Upper lobe of left lung (tissue), 6 donors: ENCODE measurements around the gene GAS2. TPM values are rescaled to one million over a fixed set of nuclear protein-coding genes. Genes with fewer than 3 reads are reported as not detected.

Experiments
- ATAC-seq, 2 donors: fragments of 200-7000 bp; cut with Tn5 transposase; one replicate each; pipeline ENCODE4 v1.9.1; 2022; ENCODE audit warnings: mild to moderate bottlenecking in 2 of 2, moderate library complexity in 2 of 2; ENCODE audit not compliant: low FRiP score in 2 of 2
- DNase-seq, 2 donors: peaks; one replicate each; pipeline ENCODE4 v3.0.0-alpha.2; 2019 to 2020
- H3K27ac ChIP-seq, 4 donors: fragments of 200-600 bp; sonication (generic); one replicate each; pipeline ENCODE4 v1.5.1; 2016 to 2019
- H3K27me3 ChIP-seq, 4 donors: fragments of 200-600 bp; sonication (generic); one replicate each; pipeline ENCODE4 v1.5.1; 2017 to 2019
- H3K36me3 ChIP-seq, 4 donors: fragments of 200-600 bp; sonication (generic); one replicate each; pipeline ENCODE4 v1.5.1; 2016 to 2019
- H3K4me1 ChIP-seq, 4 donors: fragments of 200-600 bp; sonication (generic); one replicate each; pipeline ENCODE4 v1.5.1; 2018 to 2019
- H3K4me3 ChIP-seq, 4 donors: fragments of 200-600 bp; sonication (generic); one replicate each; pipeline ENCODE4 v1.5.1; 2017 to 2019; ENCODE audit warnings: mild to moderate bottlenecking in 2 of 4, moderate library complexity in 1 of 4
- H3K9me3 ChIP-seq, 4 donors: fragments of 200-600 bp; sonication (generic); one replicate each; pipeline ENCODE4 v1.5.1; 2018 to 2019
- CTCF ChIP-seq, 6 experiments: fragments of 450-650 bp in 4 of 6; fragments of 200-600 bp in 2 of 6; sonication (generic) in 2 of 6; IDR thresholded peaks; one replicate each; pipeline ENCODE4 v1.5.1; 2016 to 2019; ENCODE audit warnings: antibody characterized with exemption in 6 of 6
- EP300 ChIP-seq, 4 donors: sonication (generic); formaldehyde crosslinking; IDR thresholded peaks; one replicate each; pipeline ENCODE4 v1.5.1; 2017; ENCODE audit warnings: antibody characterized with exemption in 4 of 4, control low read depth in 2 of 4
- POLR2A ChIP-seq, 4 donors: fragments of 450-650 bp; IDR thresholded peaks; one replicate each; pipeline ENCODE4 v1.5.1; 2016 to 2017; ENCODE audit warnings: antibody characterized with exemption in 4 of 4, mild to moderate bottlenecking in 2 of 4
- POLR2AphosphoS5 ChIP-seq, 2 donors: sonication (generic); formaldehyde crosslinking; IDR thresholded peaks; one replicate each; pipeline ENCODE4 v1.5.1; 2017; ENCODE audit warnings: antibody characterized with exemption in 2 of 2
- WGBS, 2 donors: methylation state at CpG; one replicate each; pipeline ENCODE4 v1.1.5; 2017 to 2018; 5-methylcytosine and 5-hydroxymethylcytosine counted together
- total RNA-seq, 6 donors: library from RNA; depleted of rRNA in 4 of 6; stranded (reverse); fragments of >200 nt in 4 of 6; gene quantifications; one replicate each; pipeline versions ENCODE4 v1.1.0 to v1.2.1, GENCODE V29; 2016 to 2021
- donor health status: DM: no; HTN: no; CAD: no; lungs with moderate emphysema.
- donor health status: DM: no; HTN: yes; CAD: no; lungs with severe emphysema.

Gene GAS2
- total RNA-seq, 6 donors from 2014 or later, result 1.5 to 6.3 (median 2.1) TPM; not detected in 1

- Histone ChIP-seq H3K4me1 (peaks cover 0 to 6% (median 1%) of the 10 kb centered on the region in 4 donors), H3K27ac (no peak overlapping the region), H3K4me3 (no peak overlapping the region), H3K9me3 (no peaks in the 10 kb centered on the region), H3K27me3 (no peaks in the 10 kb centered on the region), H3K36me3 (no peaks in the 10 kb centered on the region)
- DNase-seq, result no peak
- TF ChIP-seq EP300 (IDR thresholded peaks at IDR 0.05) (no peak), POLR2A (IDR thresholded peaks at IDR 0.05) (no peak), CTCF (IDR thresholded peaks at IDR 0.05) (no peak), POLR2AphosphoS5 (IDR thresholded peaks at IDR 0.05) (no peak)
- no peak for ATAC-seq
Observed at GRCh38 chr11:22785251-22785650, 118.8 kb downstream of the GAS2 start.

- H3K36me3 ChIP-seq, result no peaks in the 10 kb centered on the region
- no peaks in the 10 kb centered on the region for H3K27me3 ChIP-seq
- H3K4me1 ChIP-seq, result peaks cover 0 to 6% (median 1%) of the 10 kb centered on the region in 4 donors
- TF ChIP-seq CTCF (IDR thresholded peaks at IDR 0.05) (no peak), POLR2AphosphoS5 (IDR thresholded peaks at IDR 0.05) (no peak), POLR2A (IDR thresholded peaks at IDR 0.05) (no peak)
- 87 to 91% methylated on average over 3 of the region's 3 CpGs for WGBS, 2 donors
- no peak for DNase-seq
- ATAC-seq, result no peak
- no peak overlapping the region for H3K27ac ChIP-seq
- H3K4me3 ChIP-seq, result no peak overlapping the region
- no peaks in the 10 kb centered on the region for H3K9me3 ChIP-seq
Observed at GRCh38 chr11:22786475-22786874, 120.1 kb downstream of the GAS2 start.

- no peak overlapping the region for H3K4me3 ChIP-seq
- WGBS, 2 donors, result 71 to 79% methylated on average over 2 of the region's 2 CpGs
- no peak for DNase-seq
- no peak for ATAC-seq
- TF ChIP-seq CTCF (IDR thresholded peaks at IDR 0.05) (no peak), EP300 (IDR thresholded peaks at IDR 0.05) (no peak), POLR2A (IDR thresholded peaks at IDR 0.05) (no peak), POLR2AphosphoS5 (IDR thresholded peaks at IDR 0.05) (no peak)
- no peaks in the 10 kb centered on the region for H3K36me3 ChIP-seq
- H3K27ac ChIP-seq, result no peak overlapping the region
- no peaks in the 10 kb centered on the region for H3K27me3 ChIP-seq
- H3K9me3 ChIP-seq, result no peaks in the 10 kb centered on the region
- H3K4me1 ChIP-seq, result peaks cover 0 to 6% (median 1%) of the 10 kb centered on the region in 4 donors
Observed at GRCh38 chr11:22787055-22787454, 120.6 kb downstream of the GAS2 start.

GRCh38 chr11:22787551-22788162 lies 121.2 kb downstream of the GAS2 start:
- H3K27me3 ChIP-seq, result no peaks in the 10 kb centered on the region
- ATAC-seq, result no peak
- H3K27ac ChIP-seq, result no peak overlapping the region
- DNase-seq, result no peak
- 21 to 30% methylated on average over 9 of the region's 9 CpGs for WGBS, 2 donors
- no peaks in the 10 kb centered on the region for H3K9me3 ChIP-seq
- H3K4me1 ChIP-seq, result peaks cover 0 to 6% (median 1%) of the 10 kb centered on the region in 4 donors
- H3K4me3 ChIP-seq, result no peak overlapping the region
- no peaks in the 10 kb centered on the region for H3K36me3 ChIP-seq
- TF ChIP-seq POLR2AphosphoS5 (IDR thresholded peaks at IDR 0.05), result no peak
- peak in 5 of 6 experiments; percentile 41 to 65 (median 56) for TF ChIP-seq CTCF (IDR thresholded peaks at IDR 0.05)

GRCh38 chr11:22792497-22792896 lies 126.1 kb downstream of the GAS2 start:
- DNase-seq (peak in 1 of 2 donors; percentile 20), ATAC-seq (no peak)
- Histone ChIP-seq H3K36me3 (no peaks in the 10 kb centered on the region), H3K4me1 (peaks cover 0 to 2% (median 0%) of the 10 kb centered on the region in 4 donors), H3K27me3 (no peaks in the 10 kb centered on the region), H3K9me3 (no peaks in the 10 kb centered on the region), H3K4me3 (no peak overlapping the region), H3K27ac (no peak overlapping the region)
- TF ChIP-seq CTCF (IDR thresholded peaks at IDR 0.05), result no peak
- no peak for TF ChIP-seq EP300 (IDR thresholded peaks at IDR 0.05)
- TF ChIP-seq POLR2AphosphoS5 (IDR thresholded peaks at IDR 0.05), result no peak
- TF ChIP-seq POLR2A (IDR thresholded peaks at IDR 0.05), result no peak
- 28 to 40% methylated on average over 3 of the region's 3 CpGs for WGBS, 2 donors
